ENCODE results near the gene QRFP.

QRFP gene

GRCh38 chr9:130927995-130928900 lies 31.6 kb upstream of the QRFP start:
- DNase-seq = no peak
- no peak overlapping the region for H3K4me3 ChIP-seq
- H3K27me3 ChIP-seq = peaks cover 0 to 45% of the 10 kb centered on the region in 2 donors
- no peaks in the 10 kb centered on the region for H3K9me3 ChIP-seq
- H3K27ac ChIP-seq = no peak overlapping the region
- no peak for TF ChIP-seq CTCF (IDR thresholded peaks at IDR 0.05)
- peaks cover 0 to 24% (median 2%) of the 10 kb centered on the region in 4 donors for H3K4me1 ChIP-seq
- intact Hi-C loops (cut with DNase I; ENCODE audit: low total_unique reads) = no loop called here
- H3K36me3 ChIP-seq = no peaks in the 10 kb centered on the region

- intact Hi-C loops (cut with DNase I; ENCODE audit: low total_unique reads) = no loop called here
- H3K36me3 ChIP-seq = no peaks in the 10 kb centered on the region
- no peak overlapping the region for H3K4me3 ChIP-seq
These were observed 30.7 kb upstream of the QRFP start for GRCh38 chr9:130927338-130927737.

DNA sequence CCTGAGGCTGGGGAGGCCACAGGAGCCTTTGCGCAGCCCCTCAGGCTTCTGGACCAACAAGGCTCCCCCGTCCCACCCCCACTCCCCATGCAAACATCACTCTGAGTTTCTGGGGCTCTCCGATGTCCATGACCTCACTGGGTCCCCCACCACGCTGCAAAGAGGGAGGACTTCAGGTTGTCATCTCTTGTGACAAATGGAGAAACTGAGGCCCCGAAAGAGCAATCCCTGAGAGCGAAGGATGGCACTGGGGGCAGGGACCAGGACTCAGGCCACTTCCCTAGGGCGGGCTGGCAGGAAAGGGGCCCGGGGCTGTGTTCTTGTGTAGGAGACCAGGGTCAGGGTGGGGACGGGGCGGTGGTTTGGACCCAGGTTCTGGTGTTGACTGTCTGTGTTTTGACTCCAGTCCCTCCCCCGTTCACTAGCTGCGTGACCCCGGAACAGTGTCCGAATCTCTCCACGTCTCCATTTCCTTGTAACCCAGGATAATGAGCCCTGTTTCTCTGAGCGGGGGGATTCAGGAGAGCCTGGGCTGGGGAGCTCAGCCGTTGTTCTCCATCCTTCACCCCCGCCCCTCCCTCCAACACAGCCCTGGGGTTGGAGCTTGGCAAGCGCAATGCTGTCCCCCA lies 28.6 kb upstream of the QRFP start:
- DNase-seq = no peak
- Histone ChIP-seq H3K27ac (no peak overlapping the region), H3K27me3 (peaks cover 0 to 59% of the 10 kb centered on the region in 2 donors), H3K4me1 (peaks cover 0 to 15% (median 0%) of the 10 kb centered on the region in 4 donors), H3K36me3 (no peaks in the 10 kb centered on the region), H3K9me3 (no peaks in the 10 kb centered on the region), H3K4me3 (no peak overlapping the region)
- intact Hi-C loops (cut with DNase I; ENCODE audit: low total_unique reads) = no loop called here
- no peak for TF ChIP-seq CTCF (IDR thresholded peaks at IDR 0.05)

More at GRCh38 chr9:130927338-130927737, 30.7 kb upstream of the QRFP start:
- peaks cover 0 to 19% (median 0%) of the 10 kb centered on the region in 4 donors for H3K4me1 ChIP-seq
- no peak for TF ChIP-seq CTCF (IDR thresholded peaks at IDR 0.05)
- peaks cover 0 to 45% of the 10 kb centered on the region in 2 donors for H3K27me3 ChIP-seq
- no peaks in the 10 kb centered on the region for H3K9me3 ChIP-seq
- no peak overlapping the region for H3K27ac ChIP-seq
- no peak for DNase-seq

DNA sequence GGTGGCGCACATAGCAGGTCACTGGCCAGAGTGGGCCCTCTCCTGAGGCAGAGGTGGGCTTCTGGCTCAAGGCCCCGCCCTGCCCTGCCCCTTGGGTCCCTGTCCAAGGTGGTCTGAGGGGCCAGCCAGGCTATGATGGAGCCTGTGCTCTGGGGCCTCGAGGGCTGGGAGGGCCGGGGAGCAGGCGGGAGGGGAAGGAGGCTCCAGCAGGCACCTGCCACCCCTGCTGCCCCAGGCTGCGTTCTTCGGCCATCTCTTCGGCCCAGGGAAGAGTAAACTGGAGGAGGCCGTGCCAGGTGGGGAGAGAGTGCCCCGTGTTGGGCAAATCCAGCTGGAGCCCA lies 27.8 kb upstream of the QRFP start:
- Histone ChIP-seq H3K27ac (no peak overlapping the region), H3K36me3 (no peaks in the 10 kb centered on the region)
- intact Hi-C loops (cut with DNase I; ENCODE audit: low total_unique reads) = no loop called here

More for the DNA sequence above, 27.8 kb upstream of the QRFP start:
- Histone ChIP-seq H3K4me1 (peaks cover 0 to 10% (median 0%) of the 10 kb centered on the region in 4 donors), H3K27me3 (peaks cover 0 to 63% of the 10 kb centered on the region in 2 donors), H3K9me3 (no peaks in the 10 kb centered on the region), H3K4me3 (no peak overlapping the region)
- no peak for TF ChIP-seq CTCF (IDR thresholded peaks at IDR 0.05)
- no peak for DNase-seq
